Endodermal cell (in vitro differentiated cells): ENCODE data around the gene KCNB1. TPM values are rescaled to one million over a fixed set of nuclear protein-coding genes. Genes with fewer than 3 reads are reported as not detected.
A peak's percentile ranks its signal among the peaks of the same experiment; 100 is the strongest.

Experiments used
- DNase-seq: peaks from one replicate; pipeline ENCODE4 v3.0.0-alpha.2; 2017
- H3K27ac ChIP-seq: 2 replicates; pipeline ENCODE4 v1.5.1; 2013; ENCODE audit warnings: mild to moderate bottlenecking, low read depth, low read length, moderate library complexity
- H3K27me3 ChIP-seq: 2 replicates; pipeline ENCODE4 v1.6.1; 2013; ENCODE audit warnings: mild to moderate bottlenecking, low read length, moderate library complexity; ENCODE audit not compliant: insufficient read depth, control insufficient read depth, poor library complexity, severe bottlenecking
- H3K36me3 ChIP-seq: 2 replicates; pipeline ENCODE4 v1.7.0; 2013; ENCODE audit warnings: mild to moderate bottlenecking, low read length, moderate library complexity; ENCODE audit not compliant: control insufficient read depth, insufficient read depth
- H3K4me1 ChIP-seq: one replicate; pipeline ENCODE4 v1.7.0; 2013; ENCODE audit warnings: low read length; ENCODE audit not compliant: control insufficient read depth, insufficient read depth
- H3K4me3 ChIP-seq: 2 replicates; pipeline ENCODE4 v1.5.1; 2013; ENCODE audit warnings: mild to moderate bottlenecking, low read length, moderate library complexity
- H3K9ac ChIP-seq: 2 replicates; pipeline ENCODE4 v1.6.1; 2013; ENCODE audit warnings: mild to moderate bottlenecking, low read length, moderate library complexity; ENCODE audit not compliant: poor library complexity, severe bottlenecking; ENCODE audit errors: extremely low read depth
- H3K9me3 ChIP-seq: 2 replicates; pipeline ENCODE4 v1.6.1; 2013; ENCODE audit warnings: mild to moderate bottlenecking, low read length, moderate library complexity; ENCODE audit not compliant: control insufficient read depth
- H3K27ac Mint-ChIP-seq: 2 replicates; pipeline ENCODE4 v1.8.0; 2020; ENCODE audit warnings: mixed read lengths
- H3K27me3 Mint-ChIP-seq: 2 replicates; pipeline ENCODE4 v1.8.0; 2021; ENCODE audit warnings: mild to moderate bottlenecking, mixed read lengths; ENCODE audit not compliant: insufficient read depth
- H3K36me3 Mint-ChIP-seq: 2 replicates; pipeline ENCODE4 v1.8.0; 2020; ENCODE audit warnings: low read depth, mixed read lengths
- H3K4me1 Mint-ChIP-seq: 2 replicates; pipeline ENCODE4 v1.8.0; 2020; ENCODE audit warnings: mixed read lengths
- H3K4me3 Mint-ChIP-seq: 2 replicates; pipeline ENCODE4 v1.8.0; 2020; ENCODE audit warnings: mild to moderate bottlenecking, moderate library complexity, mixed read lengths
- H3K9me3 Mint-ChIP-seq: 2 replicates; pipeline ENCODE4 v1.8.0; 2020; ENCODE audit warnings: mild to moderate bottlenecking, mixed read lengths
- WGBS, 2 experiments: methylation state at CpG; one replicate each; pipeline versions ENCODE4 v1.1.5 to v1.1.7; 2013; ENCODE audit warnings: missing lambda C conversion rate in 2 of 2, mixed read lengths in 1 of 2; ENCODE audit not compliant: insufficient coverage in 1 of 2, insufficient read length in 1 of 2; 5-methylcytosine and 5-hydroxymethylcytosine counted together
- total RNA-seq, 2 donors: library from RNA; stranded (reverse); fragmentation: NEBNext Ultra II Directional in 1 of 2; extraction: Animal tissue kit (Norgen Biotek cat#: 25700) in 1 of 2; gene quantifications; 2 replicates in 1 of 2; 3 replicates in 1 of 2; pipeline ENCODE4 v1.2.1, GENCODE V29; 2021
- TF ChIP-seq, protein P1 (sequence below): fragments of 200-600 bp; sonication (generic); conservative IDR thresholded peaks from 2 replicates; pipeline ENCODE4 v1.5.0; 2021; ENCODE audit warnings: antibody characterized with exemption, mild to moderate bottlenecking

KCNB1 gene
- total RNA-seq, 2 donors from 2014 or later, result 0.46 to 0.84 TPM

DNA sequence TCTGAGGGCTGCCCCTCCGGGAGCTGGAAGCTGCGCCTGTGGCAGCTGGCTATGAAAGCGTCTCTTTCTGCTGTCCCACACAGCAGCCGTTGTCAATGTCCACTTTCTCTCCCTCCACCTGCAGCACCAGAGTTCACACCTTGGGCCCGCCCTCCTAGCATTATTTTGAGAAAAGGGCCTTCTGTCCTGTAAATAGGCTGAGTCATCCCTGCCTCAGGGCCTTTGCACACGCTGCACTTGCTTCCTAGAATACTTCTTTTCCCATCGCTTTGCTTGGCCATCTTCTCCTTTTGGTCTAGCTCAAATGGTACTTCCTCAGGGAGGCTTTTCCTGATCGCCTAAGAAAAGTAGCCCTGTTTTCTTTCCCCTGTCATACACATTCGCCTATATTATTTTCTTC is 135.3 kb downstream of the KCNB1 start:
- H3K27ac ChIP-seq, result no peak overlapping the region
- H3K9me3 ChIP-seq, result no peaks in the 10 kb centered on the region
- Mint-ChIP-seq H3K4me1 (peaks cover 2% of the 10 kb centered on the region), H3K9me3 (no peaks in the 10 kb centered on the region), H3K27me3 (peaks cover 6% of the 10 kb centered on the region), H3K4me3 (no peak overlapping the region), H3K36me3 (no peaks in the 10 kb centered on the region), H3K27ac (no peak overlapping the region)
- 95 to 97% methylated on average over 7 to 9 of the region's 9 CpGs for WGBS, 2 experiments
- TF ChIP-seq, protein P1, sequence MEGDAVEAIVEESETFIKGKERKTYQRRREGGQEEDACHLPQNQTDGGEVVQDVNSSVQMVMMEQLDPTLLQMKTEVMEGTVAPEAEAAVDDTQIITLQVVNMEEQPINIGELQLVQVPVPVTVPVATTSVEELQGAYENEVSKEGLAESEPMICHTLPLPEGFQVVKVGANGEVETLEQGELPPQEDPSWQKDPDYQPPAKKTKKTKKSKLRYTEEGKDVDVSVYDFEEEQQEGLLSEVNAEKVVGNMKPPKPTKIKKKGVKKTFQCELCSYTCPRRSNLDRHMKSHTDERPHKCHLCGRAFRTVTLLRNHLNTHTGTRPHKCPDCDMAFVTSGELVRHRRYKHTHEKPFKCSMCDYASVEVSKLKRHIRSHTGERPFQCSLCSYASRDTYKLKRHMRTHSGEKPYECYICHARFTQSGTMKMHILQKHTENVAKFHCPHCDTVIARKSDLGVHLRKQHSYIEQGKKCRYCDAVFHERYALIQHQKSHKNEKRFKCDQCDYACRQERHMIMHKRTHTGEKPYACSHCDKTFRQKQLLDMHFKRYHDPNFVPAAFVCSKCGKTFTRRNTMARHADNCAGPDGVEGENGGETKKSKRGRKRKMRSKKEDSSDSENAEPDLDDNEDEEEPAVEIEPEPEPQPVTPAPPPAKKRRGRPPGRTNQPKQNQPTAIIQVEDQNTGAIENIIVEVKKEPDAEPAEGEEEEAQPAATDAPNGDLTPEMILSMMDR, result no peak
- H3K4me1 ChIP-seq, result no peaks in the 10 kb centered on the region
- no peak for DNase-seq
- no peaks in the 10 kb centered on the region for H3K27me3 ChIP-seq
- no peak overlapping the region for H3K4me3 ChIP-seq
- no peaks in the 10 kb centered on the region for H3K36me3 ChIP-seq
- H3K9ac ChIP-seq, result no peak overlapping the region

DNA sequence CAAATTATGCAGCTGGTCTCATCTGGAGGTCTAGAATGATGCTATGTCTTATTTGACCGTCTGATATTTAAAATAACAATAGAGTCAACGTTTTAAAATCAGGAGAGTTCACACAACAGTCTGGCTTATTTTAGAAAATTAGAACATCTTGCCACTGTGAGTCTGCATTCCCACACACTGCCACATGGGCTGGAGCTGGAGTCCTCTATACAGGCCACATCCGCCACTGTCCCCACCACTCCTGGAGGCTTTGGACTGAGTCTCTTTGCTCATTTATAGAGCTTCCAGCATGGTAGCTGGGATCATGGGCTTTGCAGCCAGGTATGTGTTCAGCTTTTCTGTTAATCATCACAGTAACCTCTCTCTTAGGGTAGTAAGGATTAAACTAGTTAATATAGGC is 135.8 kb downstream of the KCNB1 start:
- H3K27ac ChIP-seq, result no peak overlapping the region
- Mint-ChIP-seq H3K27ac (no peak overlapping the region), H3K9me3 (no peaks in the 10 kb centered on the region), H3K4me3 (no peak overlapping the region), H3K27me3 (peaks cover 4% of the 10 kb centered on the region), H3K36me3 (no peaks in the 10 kb centered on the region), H3K4me1 (peaks cover 2% of the 10 kb centered on the region)
- H3K27me3 ChIP-seq, result no peaks in the 10 kb centered on the region
- 76 to 85% methylated on average over 3 of the region's 3 CpGs for WGBS, 2 experiments
- no peaks in the 10 kb centered on the region for H3K9me3 ChIP-seq
- no peak for DNase-seq
- no peaks in the 10 kb centered on the region for H3K36me3 ChIP-seq
- TF ChIP-seq, protein P1, result peak; percentile 46
- no peak overlapping the region for H3K9ac ChIP-seq
- H3K4me1 ChIP-seq, result no peaks in the 10 kb centered on the region
- no peak overlapping the region for H3K4me3 ChIP-seq

DNA sequence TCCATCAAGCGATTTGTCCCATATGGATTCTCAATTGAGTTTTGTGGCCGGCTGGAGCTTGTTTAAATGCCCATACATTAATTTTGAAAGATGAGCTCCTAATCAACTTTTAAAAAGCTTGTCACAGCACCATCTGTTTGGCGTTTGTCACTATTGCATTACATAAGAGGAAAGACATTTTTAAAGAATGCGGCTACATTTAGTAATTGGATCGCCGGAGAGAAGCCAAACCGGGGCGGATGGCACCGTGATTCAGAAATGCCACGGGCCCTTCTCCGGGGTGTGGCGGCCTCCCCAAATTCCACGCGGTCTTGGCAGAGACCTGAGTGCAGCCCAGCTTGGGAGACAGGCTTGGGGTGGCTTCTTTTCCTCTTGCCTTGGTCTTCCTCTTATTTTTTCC is 136.9 kb downstream of the KCNB1 start:
- 85 to 89% methylated on average over 14 of the region's 14 CpGs for WGBS, 2 experiments
- TF ChIP-seq, protein P1, result no peak
- Histone ChIP-seq H3K4me1 (no peaks in the 10 kb centered on the region), H3K4me3 (no peak overlapping the region), H3K27ac (no peak overlapping the region), H3K27me3 (no peaks in the 10 kb centered on the region), H3K9ac (no peak overlapping the region), H3K36me3 (no peaks in the 10 kb centered on the region), H3K9me3 (no peaks in the 10 kb centered on the region)
- Mint-ChIP-seq H3K36me3 (no peaks in the 10 kb centered on the region), H3K27ac (no peak overlapping the region), H3K27me3 (peaks cover 4% of the 10 kb centered on the region), H3K9me3 (no peaks in the 10 kb centered on the region), H3K4me3 (no peak overlapping the region), H3K4me1 (peaks cover 2% of the 10 kb centered on the region)
- DNase-seq, result no peak
